ENCODE results near the gene PDLIM5. TPM values are rescaled to one million over a fixed set of nuclear protein-coding genes. Genes with fewer than 3 reads are reported as not detected.
A peak's percentile ranks its signal among the peaks of the same experiment; 100 is the strongest.

The PDLIM5 gene
- total RNA-seq, 4 donors from 2014 or later = 90.5 to 148 (median 115) TPM

DNA sequence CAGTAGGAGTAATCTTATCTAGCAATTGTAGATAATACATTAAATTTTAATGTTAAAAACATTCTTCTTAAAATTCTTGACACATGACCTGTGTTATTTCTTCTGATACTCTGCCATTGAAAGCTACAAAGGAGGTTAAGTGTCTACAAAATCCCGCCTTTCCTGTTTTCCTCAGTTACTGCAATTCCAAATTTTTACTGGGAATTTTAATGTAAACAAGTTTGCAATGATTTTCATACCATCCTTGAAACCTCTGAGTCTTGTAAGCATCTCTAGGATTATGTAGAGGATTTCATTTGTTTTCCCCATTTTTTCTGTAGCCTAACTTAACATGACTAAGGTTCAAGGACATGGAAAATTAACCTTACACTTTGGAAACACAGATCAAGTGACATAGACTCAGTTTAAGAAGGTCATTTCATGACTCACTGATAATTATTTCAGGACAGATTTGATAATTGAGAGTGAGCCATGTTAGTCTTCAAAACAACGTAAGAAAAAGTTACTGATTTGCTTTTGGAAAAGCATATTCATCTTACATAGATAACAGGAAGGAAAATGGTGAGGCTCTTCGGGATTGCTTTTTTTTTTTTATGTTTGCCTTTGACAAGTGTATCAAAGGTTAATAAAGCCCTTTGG, 39.6 kb upstream of the PDLIM5 start:
- H3K27me3 ChIP-seq = no peaks in the 10 kb centered on the region
- DNase-seq (ENCODE audit: low spot score in 2 of 2) = no peak
- peaks cover 11% of the 10 kb centered on the region for H3K4me1 ChIP-seq
- 50% methylated on average over 3 of the region's 3 CpGs for WGBS
- TF ChIP-seq POLR2A (IDR thresholded peaks at IDR 0.05) (no peak), POLR2AphosphoS5 (IDR thresholded peaks at IDR 0.05) (no peak), EP300 (IDR thresholded peaks at IDR 0.05) (no peak)
- TF ChIP-seq, protein P1, sequence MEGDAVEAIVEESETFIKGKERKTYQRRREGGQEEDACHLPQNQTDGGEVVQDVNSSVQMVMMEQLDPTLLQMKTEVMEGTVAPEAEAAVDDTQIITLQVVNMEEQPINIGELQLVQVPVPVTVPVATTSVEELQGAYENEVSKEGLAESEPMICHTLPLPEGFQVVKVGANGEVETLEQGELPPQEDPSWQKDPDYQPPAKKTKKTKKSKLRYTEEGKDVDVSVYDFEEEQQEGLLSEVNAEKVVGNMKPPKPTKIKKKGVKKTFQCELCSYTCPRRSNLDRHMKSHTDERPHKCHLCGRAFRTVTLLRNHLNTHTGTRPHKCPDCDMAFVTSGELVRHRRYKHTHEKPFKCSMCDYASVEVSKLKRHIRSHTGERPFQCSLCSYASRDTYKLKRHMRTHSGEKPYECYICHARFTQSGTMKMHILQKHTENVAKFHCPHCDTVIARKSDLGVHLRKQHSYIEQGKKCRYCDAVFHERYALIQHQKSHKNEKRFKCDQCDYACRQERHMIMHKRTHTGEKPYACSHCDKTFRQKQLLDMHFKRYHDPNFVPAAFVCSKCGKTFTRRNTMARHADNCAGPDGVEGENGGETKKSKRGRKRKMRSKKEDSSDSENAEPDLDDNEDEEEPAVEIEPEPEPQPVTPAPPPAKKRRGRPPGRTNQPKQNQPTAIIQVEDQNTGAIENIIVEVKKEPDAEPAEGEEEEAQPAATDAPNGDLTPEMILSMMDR (IDR thresholded peaks at IDR 0.05) = no peak
- no peaks in the 10 kb centered on the region for H3K36me3 ChIP-seq
- no peaks in the 10 kb centered on the region for H3K9me3 ChIP-seq
- H3K4me3 ChIP-seq = peak overlapping the region; percentile 17
- peak overlapping the region; percentile 24 for H3K27ac ChIP-seq

DNA sequence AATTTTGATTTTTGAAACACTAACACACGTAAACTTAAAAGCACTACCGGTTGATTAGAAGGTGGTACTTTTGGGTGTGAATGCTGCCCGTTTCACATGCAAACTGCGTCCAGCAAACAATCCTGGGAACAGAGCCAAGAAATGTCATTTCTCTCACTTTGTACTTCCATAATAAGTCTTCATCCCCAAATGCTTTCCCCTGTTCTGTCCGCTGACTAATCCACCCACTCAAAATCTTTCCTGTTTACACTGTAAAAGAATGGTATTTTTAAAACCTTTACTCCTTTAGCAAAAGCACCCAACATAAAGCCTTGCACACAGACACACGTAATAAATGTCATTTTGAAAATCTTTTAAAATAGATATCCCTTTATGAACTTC, 39.1 kb upstream of the PDLIM5 start:
- TF ChIP-seq EP300 (IDR thresholded peaks at IDR 0.05) (no peak), POLR2A (IDR thresholded peaks at IDR 0.05) (no peak), POLR2AphosphoS5 (IDR thresholded peaks at IDR 0.05) (no peak)
- TF ChIP-seq, protein P1 (IDR thresholded peaks at IDR 0.05) = no peak
- H3K27ac ChIP-seq = peak overlapping the region; percentile 24
- H3K4me3 ChIP-seq = peak overlapping the region; percentile 17
- H3K9me3 ChIP-seq = no peaks in the 10 kb centered on the region
- no peak for DNase-seq (ENCODE audit: low spot score in 2 of 2)
- H3K4me1 ChIP-seq = peaks cover 11% of the 10 kb centered on the region
- no peaks in the 10 kb centered on the region for H3K27me3 ChIP-seq
- no peaks in the 10 kb centered on the region for H3K36me3 ChIP-seq
- 23% methylated on average over 6 of the region's 6 CpGs for WGBS

DNA sequence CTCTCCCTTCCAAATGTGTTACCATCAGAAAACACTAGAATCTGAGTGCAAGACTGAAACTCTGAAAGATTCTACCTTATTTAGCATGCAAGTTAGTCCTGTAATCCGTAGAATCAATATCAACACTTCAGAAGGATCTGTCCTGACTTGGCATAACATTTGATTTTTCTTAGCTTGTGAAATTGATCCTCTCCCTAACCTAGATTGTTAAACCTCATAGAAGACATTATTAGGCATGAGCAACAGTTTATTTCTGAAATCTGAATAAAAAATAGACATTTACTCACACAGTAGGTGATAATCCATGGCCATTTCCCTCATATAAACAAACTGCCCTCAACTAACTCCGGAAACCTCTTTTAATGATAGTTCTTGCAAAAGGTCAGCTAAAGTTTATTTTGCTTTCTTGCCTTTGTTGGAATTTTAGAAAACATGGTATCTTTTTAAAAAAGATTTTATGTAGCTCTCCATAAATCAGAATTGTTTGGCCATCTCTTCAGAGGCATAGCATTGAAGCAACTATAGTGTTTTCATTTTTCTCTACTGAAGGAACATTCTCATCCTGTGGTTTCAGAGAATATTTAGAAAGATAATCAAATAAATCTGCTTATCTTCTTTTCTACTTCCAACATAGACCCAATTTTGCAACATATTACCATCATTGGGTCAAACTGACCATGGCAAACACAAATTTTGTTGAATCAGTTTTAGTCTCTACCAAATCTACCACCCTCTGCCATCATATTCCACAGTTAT, 38.5 kb upstream of the PDLIM5 start:
- Histone ChIP-seq H3K36me3 (no peaks in the 10 kb centered on the region), H3K27ac (peak overlapping the region; percentile 24), H3K4me1 (peaks cover 11% of the 10 kb centered on the region), H3K9me3 (no peaks in the 10 kb centered on the region), H3K27me3 (no peaks in the 10 kb centered on the region), H3K4me3 (no peak overlapping the region)
- 63% methylated on average over 2 of the region's 2 CpGs for WGBS
- DNase-seq (ENCODE audit: low spot score in 2 of 2) = no peak
- TF ChIP-seq POLR2A (IDR thresholded peaks at IDR 0.05) (no peak), EP300 (IDR thresholded peaks at IDR 0.05) (no peak), POLR2AphosphoS5 (IDR thresholded peaks at IDR 0.05) (no peak)
- TF ChIP-seq, protein P1 (IDR thresholded peaks at IDR 0.05) = no peak

DNA sequence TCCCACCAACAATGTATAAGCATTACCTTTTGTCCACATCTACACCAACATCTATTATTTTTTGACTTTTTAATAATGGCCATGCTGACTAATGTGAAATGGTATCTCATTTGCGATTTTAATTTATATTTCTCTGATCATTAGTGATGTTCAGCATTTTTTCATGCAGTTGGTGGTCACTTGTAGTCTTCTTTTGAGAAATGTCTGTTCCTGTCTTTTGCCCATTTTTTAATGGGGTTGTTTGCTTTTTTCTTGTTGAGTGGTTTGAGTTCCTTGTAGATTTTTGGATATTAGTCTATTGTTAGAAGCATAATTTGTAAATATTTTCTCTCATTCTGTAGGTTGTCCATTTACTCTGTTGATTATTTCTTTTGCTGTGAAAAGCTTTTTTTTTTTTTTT, 36.8 kb upstream of the PDLIM5 start:
- TF ChIP-seq POLR2A (IDR thresholded peaks at IDR 0.05) = no peak
- TF ChIP-seq, protein P1 (IDR thresholded peaks at IDR 0.05) = no peak
- no peak for TF ChIP-seq EP300 (IDR thresholded peaks at IDR 0.05)
- TF ChIP-seq POLR2AphosphoS5 (IDR thresholded peaks at IDR 0.05) = no peak
- DNase-seq (ENCODE audit: low spot score in 2 of 2) = no peak
- Histone ChIP-seq H3K27me3 (no peaks in the 10 kb centered on the region), H3K9me3 (no peaks in the 10 kb centered on the region), H3K4me1 (peaks cover 14% of the 10 kb centered on the region), H3K27ac (no peak overlapping the region), H3K36me3 (no peaks in the 10 kb centered on the region), H3K4me3 (no peak overlapping the region)
- WGBS = 95% methylated on average over 1 of the region's 1 CpG

DNA sequence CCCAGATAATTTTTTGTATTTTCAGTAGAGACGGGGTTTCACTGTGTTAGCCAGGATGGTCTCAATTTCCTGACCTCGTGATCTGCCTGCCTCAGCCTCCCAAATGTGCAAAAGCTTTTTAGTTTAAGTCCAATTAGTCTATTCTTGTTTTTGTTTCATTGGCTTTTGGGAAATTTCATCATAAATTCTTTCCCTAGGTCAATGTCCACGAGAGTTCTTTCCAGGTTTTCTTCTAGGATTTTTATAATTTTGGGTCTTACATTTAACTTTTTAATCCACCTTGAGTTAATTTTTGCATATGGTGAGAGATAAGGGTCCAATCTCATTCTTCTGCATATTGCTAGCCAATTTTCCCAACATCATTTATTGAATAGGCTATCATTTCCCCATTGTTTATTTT, 36.3 kb upstream of the PDLIM5 start:
- Histone ChIP-seq H3K4me3 (no peak overlapping the region), H3K9me3 (no peaks in the 10 kb centered on the region), H3K27ac (no peak overlapping the region), H3K4me1 (peaks cover 14% of the 10 kb centered on the region), H3K36me3 (no peaks in the 10 kb centered on the region), H3K27me3 (no peaks in the 10 kb centered on the region)
- TF ChIP-seq EP300 (IDR thresholded peaks at IDR 0.05) (no peak), POLR2A (IDR thresholded peaks at IDR 0.05) (no peak), POLR2AphosphoS5 (IDR thresholded peaks at IDR 0.05) (no peak)
- TF ChIP-seq, protein P1 (IDR thresholded peaks at IDR 0.05) = no peak
- DNase-seq (ENCODE audit: low spot score in 2 of 2) = no peak
- 93% methylated on average over 3 of the region's 3 CpGs for WGBS

All from suprapubic skin (tissue), 4 donors.